Measurements from ENCODE around the gene KNG1.

KNG1 gene

GRCh38 chr3:186759231-186759930 is 42.2 kb downstream of the KNG1 start:
- H3K4me1 ChIP-seq (ENCODE audit: control insufficient read depth, insufficient read depth, low read length): no peaks in the 10 kb centered on the region
- H3K36me3 ChIP-seq (ENCODE audit: control insufficient read depth, insufficient read depth, low read length): no peaks in the 10 kb centered on the region
- no peak overlapping the region for H3K9ac ChIP-seq (ENCODE audit: low read length)
- H3K27me3 ChIP-seq (ENCODE audit: control insufficient read depth, insufficient read depth, low read length): no peaks in the 10 kb centered on the region
- H3K4me3 ChIP-seq (ENCODE audit: low read length): no peak overlapping the region
- H3K27ac ChIP-seq (ENCODE audit: low read depth, low read length): no peak overlapping the region

- Histone ChIP-seq H3K4me1 (ENCODE audit: control insufficient read depth, insufficient read depth, low read length) (no peaks in the 10 kb centered on the region), H3K4me3 (ENCODE audit: low read length) (no peak overlapping the region), H3K27me3 (ENCODE audit: control insufficient read depth, insufficient read depth, low read length) (no peaks in the 10 kb centered on the region), H3K36me3 (ENCODE audit: control insufficient read depth, insufficient read depth, low read length) (no peaks in the 10 kb centered on the region), H3K27ac (ENCODE audit: low read depth, low read length) (no peak overlapping the region), H3K9ac (ENCODE audit: low read length) (no peak overlapping the region)
Measured at GRCh38 chr3:186760141-186760833, 43.1 kb downstream of the KNG1 start.

DNA sequence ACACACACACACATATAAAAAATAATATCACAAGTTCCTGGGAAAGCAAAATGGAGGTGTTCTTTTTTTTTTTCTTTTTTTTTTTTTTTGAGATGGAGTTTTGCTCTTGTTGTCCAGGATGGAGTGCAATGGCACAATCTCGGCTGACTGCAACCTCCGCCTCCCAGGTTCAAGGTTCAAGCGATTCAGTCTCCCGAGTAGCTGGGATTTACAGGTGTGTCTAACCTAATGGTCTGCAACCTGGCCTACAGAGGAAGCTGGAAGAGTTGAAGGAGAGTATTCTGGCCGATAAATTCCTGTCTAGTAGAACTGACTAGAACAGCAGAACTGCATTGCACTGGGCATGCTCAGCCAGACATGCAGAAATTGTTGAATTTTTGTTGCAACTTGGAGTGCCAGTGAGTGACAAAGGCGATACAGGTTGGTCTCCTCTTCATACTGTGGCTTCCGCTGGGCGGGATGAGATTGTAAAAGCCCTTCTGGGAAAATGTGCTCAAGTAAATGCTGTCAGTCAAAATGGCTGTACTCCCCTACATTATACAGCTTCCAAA is 43.8 kb downstream of the KNG1 start:
- no peak overlapping the region for H3K4me3 ChIP-seq (ENCODE audit: low read length)
- no peak overlapping the region for H3K27ac ChIP-seq (ENCODE audit: low read depth, low read length)
- H3K36me3 ChIP-seq (ENCODE audit: control insufficient read depth, insufficient read depth, low read length): no peaks in the 10 kb centered on the region
- no peaks in the 10 kb centered on the region for H3K27me3 ChIP-seq (ENCODE audit: control insufficient read depth, insufficient read depth, low read length)
- no peaks in the 10 kb centered on the region for H3K4me1 ChIP-seq (ENCODE audit: control insufficient read depth, insufficient read depth, low read length)
- no peak overlapping the region for H3K9ac ChIP-seq (ENCODE audit: low read length)

- Histone ChIP-seq H3K27ac (ENCODE audit: low read depth, low read length) (no peak overlapping the region), H3K4me3 (ENCODE audit: low read length) (peak overlapping the region; percentile 68)
Measured at GRCh38 chr3:186772281-186772694, 55.1 kb downstream of the KNG1 start.

GRCh38 chr3:186772701-186773417 is 55.7 kb downstream of the KNG1 start:
- no peaks in the 10 kb centered on the region for H3K36me3 ChIP-seq (ENCODE audit: control insufficient read depth, insufficient read depth, low read length)
- no peaks in the 10 kb centered on the region for H3K27me3 ChIP-seq (ENCODE audit: control insufficient read depth, insufficient read depth, low read length)
- H3K4me3 ChIP-seq (ENCODE audit: low read length): peak overlapping the region; percentile 68
- no peak overlapping the region for H3K27ac ChIP-seq (ENCODE audit: low read depth, low read length)
- no peak overlapping the region for H3K9ac ChIP-seq (ENCODE audit: low read length)
- H3K4me1 ChIP-seq (ENCODE audit: control insufficient read depth, insufficient read depth, low read length): no peaks in the 10 kb centered on the region

More at GRCh38 chr3:186772281-186772694, 55.1 kb downstream of the KNG1 start:
- H3K4me1 ChIP-seq (ENCODE audit: control insufficient read depth, insufficient read depth, low read length): no peaks in the 10 kb centered on the region
- H3K9ac ChIP-seq (ENCODE audit: low read length): no peak overlapping the region
- H3K36me3 ChIP-seq (ENCODE audit: control insufficient read depth, insufficient read depth, low read length): no peaks in the 10 kb centered on the region
- no peaks in the 10 kb centered on the region for H3K27me3 ChIP-seq (ENCODE audit: control insufficient read depth, insufficient read depth, low read length)

- Histone ChIP-seq H3K27me3 (ENCODE audit: control insufficient read depth, insufficient read depth, low read length) (no peaks in the 10 kb centered on the region), H3K36me3 (ENCODE audit: control insufficient read depth, insufficient read depth, low read length) (no peaks in the 10 kb centered on the region), H3K4me3 (ENCODE audit: low read length) (no peak overlapping the region), H3K4me1 (ENCODE audit: control insufficient read depth, insufficient read depth, low read length) (no peaks in the 10 kb centered on the region), H3K9ac (ENCODE audit: low read length) (no peak overlapping the region), H3K27ac (ENCODE audit: low read depth, low read length) (no peak overlapping the region)
Measured at GRCh38 chr3:186775999-186776398, 58.8 kb downstream of the KNG1 start.

DNA sequence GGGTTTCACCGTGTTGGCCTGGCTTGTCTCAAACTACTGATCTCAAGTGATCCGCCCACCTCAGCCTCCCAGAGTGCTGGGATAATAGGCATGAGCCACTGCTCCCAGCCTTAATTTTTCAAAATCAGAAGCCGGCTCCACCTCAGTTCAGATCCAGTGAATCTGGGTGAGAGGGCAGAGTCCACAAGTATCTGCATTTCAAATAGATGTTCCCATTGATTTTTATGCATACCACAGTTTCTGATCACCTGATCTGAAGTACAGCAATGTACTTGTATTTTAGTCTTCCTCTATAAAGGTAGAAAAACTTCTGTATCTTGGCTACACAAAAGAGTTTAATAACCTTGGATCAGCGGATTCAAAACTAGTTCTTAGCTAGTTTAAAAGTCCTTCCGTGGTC is 62.0 kb downstream of the KNG1 start:
- no peak overlapping the region for H3K4me3 ChIP-seq (ENCODE audit: low read length)
- H3K27ac ChIP-seq (ENCODE audit: low read depth, low read length): no peak overlapping the region
- no peak overlapping the region for H3K9ac ChIP-seq (ENCODE audit: low read length)
- peaks cover 7% of the 10 kb centered on the region for H3K36me3 ChIP-seq (ENCODE audit: control insufficient read depth, insufficient read depth, low read length)
- H3K27me3 ChIP-seq (ENCODE audit: control insufficient read depth, insufficient read depth, low read length): no peaks in the 10 kb centered on the region
- no peaks in the 10 kb centered on the region for H3K4me1 ChIP-seq (ENCODE audit: control insufficient read depth, insufficient read depth, low read length)

GRCh38 chr3:186782542-186783057 is 65.4 kb downstream of the KNG1 start:
- Histone ChIP-seq H3K27ac (ENCODE audit: low read depth, low read length) (peak overlapping the region; percentile 99), H3K9ac (ENCODE audit: low read length) (peak overlapping the region; percentile 53), H3K4me3 (ENCODE audit: low read length) (peak overlapping the region; percentile 100), H3K27me3 (ENCODE audit: control insufficient read depth, insufficient read depth, low read length) (no peaks in the 10 kb centered on the region), H3K36me3 (ENCODE audit: control insufficient read depth, insufficient read depth, low read length) (peaks cover 39% of the 10 kb centered on the region), H3K4me1 (ENCODE audit: control insufficient read depth, insufficient read depth, low read length) (peaks cover 23% of the 10 kb centered on the region)

GRCh38 chr3:186783058-186783730 is 66.0 kb downstream of the KNG1 start, which contains the start of gene EIF4A2:
Gene EIF4A2, plus strand, starts transcription at chr3:186783577. Its CDS starts 34 bp downstream, at chr3:186783611.
- peaks cover 45% of the 10 kb centered on the region for H3K36me3 ChIP-seq (ENCODE audit: control insufficient read depth, insufficient read depth, low read length)

GRCh38 chr3:186783731-186784515 is 66.8 kb downstream of the KNG1 start:
- Histone ChIP-seq H3K4me1 (ENCODE audit: control insufficient read depth, insufficient read depth, low read length) (peaks cover 25% of the 10 kb centered on the region), H3K9ac (ENCODE audit: low read length) (peak overlapping the region; percentile 100), H3K36me3 (ENCODE audit: control insufficient read depth, insufficient read depth, low read length) (peaks cover 51% of the 10 kb centered on the region), H3K27me3 (ENCODE audit: control insufficient read depth, insufficient read depth, low read length) (no peaks in the 10 kb centered on the region), H3K27ac (ENCODE audit: low read depth, low read length) (peak overlapping the region; percentile 99), H3K4me3 (ENCODE audit: low read length) (peak overlapping the region; percentile 100)

More at GRCh38 chr3:186783058-186783730, 66.0 kb downstream of the KNG1 start, which contains the start of gene EIF4A2:
- H3K27me3 ChIP-seq (ENCODE audit: control insufficient read depth, insufficient read depth, low read length): no peaks in the 10 kb centered on the region
- peak within 1 kb of the TSS; percentile 100 for H3K9ac ChIP-seq (ENCODE audit: low read length)
- peak within 1 kb of the TSS; percentile 99 for H3K27ac ChIP-seq (ENCODE audit: low read depth, low read length)
- peaks cover 23% of the 10 kb centered on the region for H3K4me1 ChIP-seq (ENCODE audit: control insufficient read depth, insufficient read depth, low read length)
- H3K4me3 ChIP-seq (ENCODE audit: low read length): peak within 1 kb of the TSS; percentile 100

- peaks cover 26% of the 10 kb centered on the region for H3K4me1 ChIP-seq (ENCODE audit: control insufficient read depth, insufficient read depth, low read length)
- H3K27ac ChIP-seq (ENCODE audit: low read depth, low read length): peak overlapping the region; percentile 99
- peak overlapping the region; percentile 100 for H3K4me3 ChIP-seq (ENCODE audit: low read length)
Measured at GRCh38 chr3:186784820-186785494, 67.8 kb downstream of the KNG1 start.

More at GRCh38 chr3:186784820-186785494, 67.8 kb downstream of the KNG1 start:
- Histone ChIP-seq H3K27me3 (ENCODE audit: control insufficient read depth, insufficient read depth, low read length) (no peaks in the 10 kb centered on the region), H3K9ac (ENCODE audit: low read length) (no peak overlapping the region), H3K36me3 (ENCODE audit: control insufficient read depth, insufficient read depth, low read length) (peaks cover 54% of the 10 kb centered on the region)

Data from rectal smooth muscle tissue (tissue), 1 donor.